HEK293 (cell line): ENCODE results near the gene SAMD8.

ENCODE experiments used
- CTCF ChIA-PET: fragments of 350-600 bp; formaldehyde crosslinking; extraction: SDS; loops from one replicate; lab custom pipeline; 2021; ENCODE audit warnings: antibody characterized with exemption; lab: Yijun Ruan, JAX
- POLR2A ChIA-PET: fragments of 300-600 bp; formaldehyde crosslinking; extraction: SDS; loops from one replicate; lab custom pipeline; 2020; ENCODE audit warnings: antibody characterized with exemption, inconsistent platforms; lab: Yijun Ruan, JAX
- H3K27ac ChIP-seq: fragments of 200-500 bp; sonication (Bioruptor generic); 2 replicates; pipeline ENCODE4 v1.5.1; 2014; ENCODE audit warnings: low read depth, low read length, control low read depth, inconsistent platforms; ENCODE audit errors: extremely low read depth
- H3K36me3 ChIP-seq, 2 experiments: fragments of 200-500 bp in 1 of 2; sonication (Bioruptor generic) in 1 of 2; 1 replicate in 1 of 2; 2 replicates in 1 of 2; pipeline ENCODE4 v1.5.1; 2014 to 2017; ENCODE audit warnings: inconsistent platforms in 2 of 2, low read length in 2 of 2; ENCODE audit not compliant: control insufficient read depth in 2 of 2, insufficient read depth in 1 of 2
- H3K4me1 ChIP-seq: fragments of 200-500 bp; sonication (Bioruptor generic); 2 replicates; pipeline ENCODE4 v1.5.1; 2014; ENCODE audit warnings: mild to moderate bottlenecking, low read length, inconsistent platforms; ENCODE audit not compliant: control insufficient read depth, insufficient read depth
- H3K4me3 ChIP-seq: 2 replicates; pipeline ENCODE4 v1.5.1; 2011; ENCODE audit warnings: low read depth, mild to moderate bottlenecking, control low read depth, low read length, moderate library complexity
- H3K9me3 ChIP-seq: fragments of 200-500 bp; sonication (Bioruptor generic); 2 replicates; pipeline ENCODE4 v1.5.1; 2014; ENCODE audit warnings: low read depth, low read length, inconsistent platforms; ENCODE audit not compliant: control insufficient read depth, insufficient read depth
- AEBP2 ChIP-seq: fragments of 450-650 bp; formaldehyde crosslinking; IDR thresholded peaks from 2 replicates; pipeline ENCODE4 v1.5.1; 2016; ENCODE audit warnings: missing biosample characterization, missing genetic modification characterization, borderline replicate concordance
- HOXA7 ChIP-seq: sonication (generic); formaldehyde crosslinking; IDR thresholded peaks from 2 replicates; pipeline ENCODE4 v1.8.1; 2022; ENCODE audit warnings: missing genetic modification reagents, borderline replicate concordance
- INSM2 ChIP-seq: fragments of 450-650 bp; formaldehyde crosslinking; IDR thresholded peaks from 2 replicates; pipeline ENCODE4 v1.5.1; 2016; ENCODE audit warnings: missing biosample characterization, missing genetic modification characterization
- KLF7 ChIP-seq: fragments of 450-650 bp; formaldehyde crosslinking; IDR thresholded peaks from 2 replicates; pipeline ENCODE4 v1.5.1; 2016; ENCODE audit warnings: missing biosample characterization, missing genetic modification characterization, borderline replicate concordance
- PATZ1 ChIP-seq: fragments of 450-650 bp; formaldehyde crosslinking; IDR thresholded peaks from 2 replicates; pipeline ENCODE4 v1.5.1; 2016; ENCODE audit warnings: missing biosample characterization, missing genetic modification characterization
- PRDM10 ChIP-seq: fragments of 450-650 bp; formaldehyde crosslinking; IDR thresholded peaks from 2 replicates; pipeline ENCODE4 v1.5.1; 2016; ENCODE audit warnings: missing biosample characterization, missing genetic modification characterization
- SCRT2 ChIP-seq: fragments of 450-650 bp; formaldehyde crosslinking; IDR thresholded peaks from 2 replicates; pipeline ENCODE4 v1.5.1; 2016; ENCODE audit warnings: missing biosample characterization, missing genetic modification characterization
- SETDB1 ChIP-seq: IDR thresholded peaks from one replicate; pipeline ENCODE4 v1.6.1; 2017; ENCODE audit warnings: mild to moderate bottlenecking, low read length, moderate library complexity, mixed read lengths; ENCODE audit not compliant: insufficient read length
- ZBTB8A ChIP-seq: fragments of 450-650 bp; formaldehyde crosslinking; IDR thresholded peaks from 2 replicates; pipeline ENCODE4 v1.5.1; 2016; ENCODE audit warnings: missing biosample characterization, missing genetic modification characterization
- ZNF138 ChIP-seq: fragments of 450-650 bp; formaldehyde crosslinking; IDR thresholded peaks from 2 replicates; pipeline ENCODE4 v1.5.1; 2016; ENCODE audit warnings: missing biosample characterization, missing genetic modification characterization, borderline replicate concordance
- ZNF148 ChIP-seq: fragments of 450-650 bp; formaldehyde crosslinking; IDR thresholded peaks from 2 replicates; pipeline ENCODE4 v1.5.0; 2017; ENCODE audit warnings: missing biosample characterization, missing genetic modification characterization, borderline replicate concordance
- ZNF169 ChIP-seq: fragments of 450-650 bp; formaldehyde crosslinking; IDR thresholded peaks from 2 replicates; pipeline ENCODE4 v1.5.1; 2016; ENCODE audit warnings: missing biosample characterization, missing genetic modification characterization
- ZNF239 ChIP-seq: fragments of 450-650 bp; formaldehyde crosslinking; IDR thresholded peaks from 2 replicates; pipeline ENCODE4 v1.5.1; 2016; ENCODE audit warnings: missing biosample characterization, missing genetic modification characterization
- ZNF501 ChIP-seq: fragments of 450-650 bp; formaldehyde crosslinking; IDR thresholded peaks from 2 replicates; pipeline ENCODE4 v1.5.1; 2016; ENCODE audit warnings: missing biosample characterization, missing genetic modification characterization
- ZNF670 ChIP-seq: fragments of 450-650 bp; formaldehyde crosslinking; IDR thresholded peaks from 2 replicates; pipeline ENCODE4 v1.5.1; 2016; ENCODE audit warnings: missing biosample characterization, missing genetic modification characterization, low read depth
- ZNF704 ChIP-seq: fragments of 450-650 bp; formaldehyde crosslinking; IDR thresholded peaks from 2 replicates; pipeline ENCODE4 v1.5.1; 2016; ENCODE audit warnings: missing biosample characterization, missing genetic modification characterization

SAMD8 gene

GRCh38 chr10:75065076-75065475, 46.4 kb upstream of the SAMD8 start (continued):
- TF ChIP-seq AEBP2 (tag by site-specific recombination) (no peak), ZNF148 (tag by site-specific recombination) (no peak), ZNF704 (no peak), PATZ1 (tag by site-specific recombination) (no peak), ZNF239 (tag by site-specific recombination) (no peak), PRDM10 (no peak), ZNF670 (tag by site-specific recombination) (no peak), SCRT2 (no peak), ZNF138 (tag by site-specific recombination) (no peak), SETDB1 (no peak), ZBTB8A (no peak)

GRCh38 chr10:75066271-75066670, 45.2 kb upstream of the SAMD8 start:
- H3K27ac ChIP-seq, result no peak overlapping the region
- ChIA-PET POLR2A (interaction anchor here (0.7 kb wide), 1 partner anchor 224 kb away, joined by 4 read pairs; no protein-coding TSS in a partner anchor), CTCF (no interaction called here)
- no peaks in the 10 kb centered on the region for H3K9me3 ChIP-seq
- TF ChIP-seq INSM2 (tag by site-specific recombination) (no peak), ZNF501 (no peak), HOXA7 (CRISPR knock-in tag) (no peak), ZNF169 (no peak), KLF7 (tag by site-specific recombination) (no peak)
- no peak overlapping the region for H3K4me3 ChIP-seq
- no peaks in the 10 kb centered on the region; the same call in 1 of the 2 replicates for H3K4me1 ChIP-seq
- H3K36me3 ChIP-seq, result no peaks in the 10 kb centered on the region
